GM19193 (cell line): ENCODE measurements around the gene ALKBH4.

Experiments used
- POLR2A ChIP-seq: IDR thresholded peaks from 4 replicates; pipeline ENCODE4 v1.6.1; 2011; ENCODE audit not compliant: insufficient read depth, insufficient read length; ENCODE audit errors: extremely low read depth

Gene ALKBH4

DNA sequence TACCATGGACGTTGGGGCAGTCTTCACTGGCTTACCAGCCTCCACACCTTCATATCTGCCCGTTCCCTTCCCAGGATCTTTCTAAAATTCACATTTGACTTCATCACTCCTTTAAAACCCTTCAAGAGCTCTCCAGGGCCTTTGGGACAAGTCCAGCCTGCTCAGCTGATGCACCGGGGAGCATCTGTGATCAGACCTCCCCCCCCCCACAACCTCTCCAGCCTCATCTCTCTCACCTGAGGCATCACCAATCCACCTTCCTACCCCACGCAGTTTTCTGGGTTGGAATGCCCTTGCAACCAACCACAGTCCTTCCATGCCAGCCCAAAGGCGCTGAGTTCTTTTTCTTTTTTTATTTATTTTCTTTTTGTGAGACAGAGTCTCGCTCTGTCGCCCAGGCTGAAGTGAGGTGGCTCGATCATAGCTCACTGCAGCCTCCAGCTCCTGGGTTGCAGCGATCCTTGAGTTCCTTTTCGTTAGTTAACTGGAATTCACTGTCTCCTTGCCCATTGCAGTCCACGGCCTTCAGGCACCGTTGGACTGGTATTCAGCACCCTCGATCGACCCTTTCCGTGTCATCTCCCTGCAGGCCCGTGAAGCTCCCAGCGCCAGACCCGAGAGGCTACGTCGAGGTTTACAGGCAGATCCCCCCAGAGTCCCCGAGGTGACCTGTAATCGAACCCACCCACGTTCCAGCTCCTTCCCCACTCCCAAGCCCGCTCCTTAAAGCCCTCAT is 654 bp downstream of the ALKBH4 start:
- TF ChIP-seq POLR2A = no peak

DNA sequence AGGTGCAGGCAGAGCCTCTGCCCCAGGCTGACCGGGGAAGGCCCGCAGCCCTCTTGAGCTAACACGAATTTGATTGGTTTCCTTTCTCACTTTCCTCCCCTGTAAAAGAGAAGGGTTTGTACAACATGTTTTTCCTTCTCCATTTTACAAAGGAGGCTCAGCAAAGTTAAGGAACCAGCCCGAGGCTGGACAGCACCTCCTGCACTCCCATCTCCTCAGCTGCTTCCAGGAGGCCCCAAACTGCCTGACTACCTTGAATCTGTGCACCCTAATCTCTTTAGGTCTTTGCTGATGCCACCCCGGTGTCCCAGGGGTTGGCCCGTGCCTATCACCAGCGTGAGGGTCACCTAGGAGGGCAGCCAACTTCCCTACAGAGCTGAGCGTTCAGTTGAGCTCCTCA is 4.2 kb downstream of the ALKBH4 start:
- no peak for TF ChIP-seq POLR2A

DNA sequence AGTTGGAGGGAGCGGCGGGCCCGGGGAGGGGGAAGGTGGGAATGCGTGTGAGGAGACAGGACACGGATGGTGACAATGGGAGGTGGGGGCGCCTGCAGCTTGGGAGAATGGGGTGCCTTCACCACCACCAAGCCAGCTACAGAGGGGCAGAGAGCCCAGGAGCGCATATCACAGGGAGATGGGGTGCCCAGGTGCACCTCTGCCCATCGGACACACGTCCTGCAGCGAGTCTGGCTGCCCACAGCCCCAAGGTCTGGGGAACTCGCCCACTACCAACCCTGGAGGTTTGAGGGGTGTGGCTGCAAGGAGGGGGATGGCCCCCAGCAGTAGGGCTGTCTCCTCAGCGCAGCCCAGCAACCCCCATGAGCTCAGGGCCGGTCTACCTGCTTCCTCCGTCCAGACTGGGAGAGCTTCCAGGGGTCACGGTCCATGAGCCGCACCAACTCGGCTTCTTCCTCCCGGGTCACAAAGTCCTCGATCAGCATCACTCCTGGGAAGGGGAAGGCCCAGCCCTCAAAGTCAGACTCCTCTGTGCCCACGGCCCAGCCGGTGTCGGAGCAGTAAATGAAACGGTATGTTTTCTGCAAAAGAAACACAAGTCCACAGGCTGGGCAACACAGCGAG is 5.3 kb downstream of the ALKBH4 start:
- TF ChIP-seq POLR2A = no peak

DNA sequence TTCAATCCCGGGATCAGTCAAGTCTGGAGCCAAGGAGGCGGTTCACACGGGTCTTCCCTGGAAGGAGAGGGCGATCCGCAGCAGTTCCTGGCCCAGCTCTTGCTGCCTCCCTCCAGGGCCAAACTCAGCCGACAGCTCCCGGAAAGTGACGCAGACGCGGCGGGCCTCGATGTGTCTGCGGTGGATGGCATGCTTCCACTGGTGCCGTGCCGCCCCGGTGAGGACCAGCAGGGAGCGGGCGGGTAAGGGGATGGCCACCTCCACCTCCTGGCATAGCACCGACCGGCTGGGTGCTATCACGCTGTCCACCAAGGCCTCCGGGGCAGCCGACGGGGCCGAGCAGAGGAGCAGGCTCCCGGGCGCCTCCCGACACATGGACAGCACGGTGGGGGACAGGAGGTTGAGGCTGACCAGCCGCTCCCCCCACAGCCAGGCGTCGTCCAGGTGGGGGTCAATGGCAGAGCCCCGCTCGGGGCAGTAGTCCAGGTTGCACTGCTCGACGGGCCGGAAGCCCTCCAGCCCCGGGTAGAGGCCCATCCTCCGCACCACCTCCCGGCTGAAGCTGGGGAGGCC is 7.2 kb downstream of the ALKBH4 start:
- no peak for TF ChIP-seq POLR2A

DNA sequence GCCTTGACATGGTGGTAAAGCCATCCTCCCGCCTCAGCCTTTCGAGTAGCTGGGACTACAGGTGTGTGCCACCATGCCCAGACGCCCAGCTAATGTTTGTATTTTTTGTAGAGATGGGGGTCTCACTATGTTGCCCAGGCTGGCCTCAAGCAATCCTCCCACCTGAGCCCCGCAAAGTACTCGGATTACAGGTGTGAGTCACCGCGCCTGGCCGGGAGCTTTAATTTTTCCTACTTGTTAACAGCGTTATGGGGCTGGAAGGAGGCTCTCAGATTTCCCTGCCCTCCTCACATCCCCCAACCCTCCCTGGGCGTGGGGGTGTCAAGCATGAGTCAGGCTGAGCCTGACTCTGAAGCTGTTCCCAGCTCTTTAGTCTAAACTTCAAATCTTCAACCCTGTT is 8.3 kb downstream of the ALKBH4 start:
- no peak for TF ChIP-seq POLR2A

DNA sequence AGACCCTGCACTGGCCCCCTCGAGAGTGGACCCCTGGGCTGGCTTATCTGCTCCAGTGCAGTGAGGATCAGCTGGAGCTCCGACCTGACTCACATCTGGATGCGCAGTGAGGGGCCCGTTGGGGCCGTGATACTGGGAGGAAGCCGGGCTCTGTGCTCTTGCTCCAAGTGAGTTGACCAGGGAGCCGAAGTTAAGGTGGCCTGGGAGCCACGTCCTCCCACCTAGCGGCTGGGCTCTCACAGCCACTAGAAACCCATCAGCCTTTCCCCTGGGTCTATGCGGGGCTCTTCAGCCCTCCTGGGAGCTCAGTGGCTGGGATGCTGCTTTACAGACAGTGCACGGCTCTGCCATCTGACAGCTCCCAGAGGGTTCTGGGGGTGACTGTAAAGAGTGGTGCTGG is 9.1 kb downstream of the ALKBH4 start:
- no peak for TF ChIP-seq POLR2A

DNA sequence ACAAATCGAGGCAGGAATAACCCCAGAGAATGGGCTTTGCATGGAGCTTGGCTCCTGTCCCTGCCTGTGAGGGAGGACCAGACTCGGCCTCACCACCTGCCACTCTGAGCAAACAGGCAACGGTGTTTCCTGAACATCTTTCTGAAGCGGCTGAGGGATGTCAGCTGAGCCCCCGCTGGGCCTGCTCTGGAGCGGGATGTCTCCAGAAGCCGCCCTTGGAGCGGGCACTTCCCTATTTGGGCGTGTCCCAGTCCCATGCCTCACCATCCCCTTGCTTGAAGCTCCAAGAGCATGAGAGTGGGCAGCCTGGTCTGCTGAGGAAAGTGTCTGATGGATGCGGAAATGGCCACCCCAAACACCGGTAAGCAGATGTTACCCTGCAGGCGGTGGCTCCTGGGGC is 10.2 kb downstream of the ALKBH4 start:
- no peak for TF ChIP-seq POLR2A

DNA sequence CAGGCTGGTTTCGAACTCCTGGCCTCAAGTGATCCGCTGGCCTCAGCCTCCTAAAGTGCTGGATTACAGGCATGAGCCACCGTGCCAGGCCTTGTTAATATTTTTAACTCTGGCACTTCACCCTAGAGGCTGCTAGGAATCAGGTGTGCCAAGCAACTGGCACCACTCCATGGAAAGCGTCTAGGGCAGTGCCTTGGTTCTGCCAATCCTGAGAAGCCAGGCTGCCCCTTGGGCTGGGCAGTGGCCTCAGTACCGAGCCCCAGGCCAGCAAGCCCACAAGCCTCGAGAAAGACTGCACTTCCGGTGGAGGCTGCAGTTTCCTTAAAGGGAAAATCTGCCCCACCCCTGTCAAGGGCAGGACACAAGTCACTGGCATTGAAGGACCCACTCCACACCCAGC is 11.3 kb downstream of the ALKBH4 start:
- no peak for TF ChIP-seq POLR2A

DNA sequence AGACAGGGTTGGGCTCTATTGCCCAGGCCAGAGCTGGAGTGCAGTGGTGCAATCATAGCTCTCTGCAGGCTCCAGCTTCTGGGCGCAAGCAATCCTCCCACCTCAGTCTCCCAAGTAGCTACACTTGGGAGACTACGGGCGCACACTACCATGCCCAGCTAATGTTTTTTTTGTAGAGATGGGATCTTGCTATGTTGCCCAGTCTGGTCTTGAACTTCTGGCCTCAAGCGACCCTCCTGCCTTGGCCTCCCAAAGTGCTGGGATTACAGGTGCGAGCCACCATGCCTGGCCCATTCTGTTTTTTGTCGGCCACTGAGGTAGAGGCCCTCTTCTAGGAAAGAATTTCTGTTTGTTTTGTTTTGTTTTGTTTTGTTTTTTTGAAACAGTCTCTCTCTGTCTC is 12.2 kb downstream of the ALKBH4 start:
- no peak for TF ChIP-seq POLR2A

DNA sequence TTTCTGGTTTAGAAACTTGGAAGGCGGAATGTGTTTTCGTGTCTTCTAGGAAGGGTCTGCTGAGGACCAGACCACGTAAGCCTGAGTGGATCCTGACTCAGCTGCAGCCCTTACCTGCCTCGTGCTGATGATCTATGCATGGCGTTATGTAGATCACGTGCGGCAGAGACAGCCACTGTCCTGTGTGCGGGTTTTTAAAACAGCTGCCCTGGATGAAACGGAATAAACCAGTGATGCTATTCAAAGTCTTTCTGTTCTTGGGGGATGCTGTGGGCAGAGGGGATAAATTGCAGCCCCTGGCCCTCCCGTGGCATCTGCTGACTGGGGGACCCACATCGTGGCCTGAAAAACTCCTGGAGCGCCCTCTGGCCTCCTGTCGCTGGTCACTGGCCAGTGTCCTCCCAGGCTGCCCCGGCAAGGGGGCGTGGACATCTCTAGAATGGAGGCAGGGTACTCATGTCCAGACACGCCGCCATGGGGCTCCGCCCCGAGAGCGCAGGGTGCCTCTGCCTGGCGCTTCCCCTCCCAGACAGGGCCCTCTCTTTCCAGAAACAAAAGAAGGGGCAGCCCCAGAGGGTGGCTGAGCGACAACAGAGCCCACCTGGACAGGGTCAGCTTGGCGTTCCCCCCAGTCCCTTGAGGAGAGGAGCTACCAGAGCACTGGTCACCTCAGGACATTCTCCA is 13.2 kb downstream of the ALKBH4 start:
- no peak for TF ChIP-seq POLR2A

DNA sequence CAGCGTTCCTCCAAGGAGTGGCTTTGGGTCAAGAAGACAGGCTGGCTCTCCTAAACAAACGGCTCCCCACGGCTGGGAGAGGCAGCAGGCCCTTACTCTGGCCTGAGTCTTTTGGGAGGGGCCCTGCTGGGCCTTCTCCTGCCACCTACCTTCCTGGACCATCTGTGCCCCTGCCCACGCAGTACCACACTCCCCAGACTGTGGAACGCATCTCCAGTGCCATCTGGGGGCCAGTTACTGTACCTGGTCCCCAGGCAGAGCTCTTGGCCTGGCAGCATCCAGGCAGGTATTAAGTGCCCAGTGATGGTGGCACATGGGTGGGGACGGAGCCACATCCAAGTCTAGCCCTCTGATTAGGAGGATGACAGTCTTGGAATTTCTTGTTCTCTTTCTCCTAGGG is 14.4 kb downstream of the ALKBH4 start:
- TF ChIP-seq POLR2A = no peak

DNA sequence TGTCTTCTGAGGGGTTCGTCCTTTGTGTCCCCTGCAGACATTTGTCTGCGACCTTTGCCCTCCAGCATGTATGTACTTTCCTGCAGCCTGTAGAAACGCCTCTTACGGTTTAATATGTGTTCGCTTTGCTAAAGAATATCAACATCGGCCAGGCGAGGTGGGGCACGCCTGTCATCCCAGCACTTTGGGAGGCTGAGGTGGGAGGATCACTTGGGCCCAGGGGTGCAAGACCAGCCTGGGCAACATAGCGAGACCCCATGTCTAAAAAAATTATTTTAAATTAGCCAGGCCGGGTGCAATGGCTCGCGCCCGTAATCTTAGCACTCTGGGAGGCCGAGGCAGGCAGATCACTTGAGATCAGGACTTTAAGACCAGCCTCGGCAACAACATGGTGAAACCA is 15.5 kb downstream of the ALKBH4 start:
- TF ChIP-seq POLR2A = no peak

DNA sequence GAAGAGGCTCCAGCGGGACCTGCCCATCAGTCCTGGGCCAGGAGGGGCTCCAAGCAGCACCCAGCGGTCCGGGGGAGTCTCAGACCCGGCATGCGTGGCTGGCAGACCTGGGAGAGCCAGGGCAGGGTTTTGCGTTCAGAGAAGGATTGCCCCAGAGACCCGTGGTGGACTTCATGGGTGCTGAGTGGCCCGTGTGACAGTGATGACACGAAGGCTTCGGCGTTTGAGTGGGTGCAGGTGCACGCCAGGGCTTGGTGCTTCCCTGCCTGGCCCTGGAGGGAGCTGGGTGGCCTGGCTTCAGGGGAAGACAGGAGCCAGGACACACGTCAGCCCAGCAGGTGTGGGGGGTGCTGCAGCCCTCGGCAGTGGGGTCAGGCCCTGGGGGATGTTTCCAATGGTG is 17.4 kb downstream of the ALKBH4 start:
- TF ChIP-seq POLR2A = no peak

DNA sequence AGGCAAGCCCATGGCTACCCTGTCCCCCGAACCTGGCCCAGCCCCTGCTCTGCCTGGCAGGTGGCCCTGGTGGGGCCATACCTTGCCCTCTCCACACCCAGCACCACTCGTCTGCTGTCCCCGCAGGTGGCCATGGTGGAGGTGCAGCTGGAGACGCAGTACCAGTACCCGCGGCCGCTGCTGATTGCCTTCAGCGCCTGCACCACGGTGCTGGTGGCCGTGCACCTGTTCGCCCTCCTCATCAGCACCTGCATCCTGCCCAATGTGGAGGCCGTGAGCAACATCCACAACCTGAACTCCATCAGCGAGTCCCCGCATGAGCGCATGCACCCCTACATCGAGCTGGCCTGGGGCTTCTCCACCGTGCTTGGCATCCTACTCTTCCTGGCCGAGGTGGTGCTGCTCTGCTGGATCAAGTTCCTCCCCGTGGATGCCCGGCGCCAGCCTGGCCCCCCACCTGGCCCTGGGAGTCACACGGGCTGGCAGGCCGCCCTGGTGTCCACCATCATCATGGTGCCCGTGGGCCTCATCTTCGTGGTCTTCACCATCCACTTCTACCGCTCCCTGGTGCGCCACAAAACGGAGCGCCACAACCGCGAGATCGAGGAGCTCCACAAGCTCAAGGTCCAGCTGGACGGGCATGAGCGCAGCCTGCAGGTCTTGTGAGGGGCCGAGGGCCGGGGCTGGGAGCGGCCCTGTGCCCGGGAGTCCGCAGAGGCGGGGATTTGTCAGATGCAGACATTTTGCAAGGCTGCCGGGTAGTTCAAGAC is 18.1 kb downstream of the ALKBH4 start:
- no peak for TF ChIP-seq POLR2A

DNA sequence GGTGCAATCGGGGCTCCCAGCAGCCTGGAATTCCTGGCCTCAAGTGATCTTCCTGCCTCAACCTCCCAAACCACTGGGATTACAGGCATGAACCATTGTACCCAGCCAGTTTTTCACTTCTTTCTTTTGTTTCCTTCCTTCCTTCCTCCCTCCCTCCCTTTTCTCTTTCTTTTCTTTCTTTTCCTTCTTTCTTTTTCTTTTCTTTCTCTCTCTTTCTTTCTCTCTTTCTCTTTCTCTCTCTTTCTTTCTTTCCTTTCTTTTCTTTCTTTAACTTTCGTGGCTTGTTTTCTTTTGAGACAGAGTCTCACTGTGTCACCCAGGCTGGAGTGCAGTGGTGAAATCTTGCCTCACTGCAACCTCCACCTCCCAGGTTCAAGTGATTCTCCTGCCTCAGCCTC is 19.0 kb downstream of the ALKBH4 start:
- no peak for TF ChIP-seq POLR2A

DNA sequence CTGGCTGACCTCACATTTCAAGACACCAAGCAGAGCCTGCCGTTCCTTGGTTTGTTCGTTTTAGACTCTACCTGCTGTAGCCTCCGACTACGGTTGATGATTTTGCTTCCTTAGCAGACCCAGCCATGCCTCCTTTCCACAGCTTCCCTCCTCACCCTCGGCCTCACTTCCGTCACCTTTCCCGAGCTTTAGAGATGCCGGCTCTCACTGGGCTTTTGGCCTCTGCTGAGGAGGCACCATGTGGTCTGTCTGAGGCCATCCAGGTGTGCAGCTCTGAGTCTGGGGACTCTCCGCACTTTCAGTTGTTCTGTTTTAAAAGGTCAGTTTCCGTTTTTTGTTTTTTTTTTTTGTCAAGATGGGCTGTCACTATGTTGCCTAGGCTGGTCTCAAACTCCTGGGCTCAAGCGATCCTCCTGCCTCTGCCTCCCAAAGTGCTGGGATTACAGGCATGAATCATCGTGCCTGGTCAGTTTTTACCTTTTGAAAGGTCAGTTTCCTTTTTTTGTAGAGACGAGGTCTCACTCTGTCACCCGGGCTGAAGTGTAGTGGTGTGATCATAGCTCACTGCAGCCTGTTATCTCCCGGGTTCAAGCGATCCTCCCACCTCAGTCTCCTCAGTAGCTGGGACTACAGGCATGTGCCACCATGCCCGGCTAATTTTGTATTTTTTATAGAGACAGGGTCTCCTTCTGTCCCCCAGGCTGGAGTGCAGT is 19.5 kb downstream of the ALKBH4 start:
- peak; percentile 47 for TF ChIP-seq POLR2A
